Measurements from ENCODE around the gene SINHCAF. TPM values are rescaled to one million over a fixed set of nuclear protein-coding genes. Genes with fewer than 3 reads are reported as not detected.

SINHCAF gene
- total RNA-seq, 2 donors from 2014 or later: 162 to 190 TPM

GRCh38 chr12:31346267-31346666 lies 20.3 kb upstream of the SINHCAF start:
- Mint-ChIP-seq H3K9me3 (no peaks in the 10 kb centered on the region), H3K27ac (no peak overlapping the region), H3K36me3 (no peaks in the 10 kb centered on the region)
- DNase-seq (ENCODE audit: low spot score in 2 of 2): no peak
- no peak for ATAC-seq

- no peak for DNase-seq (ENCODE audit: low spot score in 2 of 2)
- Mint-ChIP-seq H3K36me3 (no peaks in the 10 kb centered on the region), H3K9me3 (no peaks in the 10 kb centered on the region), H3K27ac (peak overlapping the region in 1 of 2 donors; percentile 33)
- ATAC-seq: no peak
Observed at GRCh38 chr12:31343139-31343538, 17.2 kb upstream of the SINHCAF start.

GRCh38 chr12:31342286-31342685 lies 16.3 kb upstream of the SINHCAF start:
- no peaks in the 10 kb centered on the region for H3K36me3 Mint-ChIP-seq
- no peak for ATAC-seq
- no peak for DNase-seq (ENCODE audit: low spot score in 2 of 2)
- no peaks in the 10 kb centered on the region for H3K9me3 Mint-ChIP-seq
- H3K27ac Mint-ChIP-seq: peak overlapping the region in 1 of 2 donors; percentile 26

GRCh38 chr12:31339831-31340622 lies 14.1 kb upstream of the SINHCAF start:
- no peak overlapping the region for H3K27ac Mint-ChIP-seq
- no peaks in the 10 kb centered on the region for H3K36me3 Mint-ChIP-seq
- no peak for DNase-seq (ENCODE audit: low spot score in 2 of 2)
- ATAC-seq: no peak
- no peaks in the 10 kb centered on the region for H3K9me3 Mint-ChIP-seq

GRCh38 chr12:31337952-31338351 lies 12.0 kb upstream of the SINHCAF start:
- no peak for ATAC-seq
- H3K27ac Mint-ChIP-seq: no peak overlapping the region
- no peak for DNase-seq (ENCODE audit: low spot score in 2 of 2)
- no peaks in the 10 kb centered on the region for H3K36me3 Mint-ChIP-seq
- H3K9me3 Mint-ChIP-seq: no peaks in the 10 kb centered on the region

GRCh38 chr12:31331242-31331641 lies 5.3 kb upstream of the SINHCAF start:
- H3K9me3 Mint-ChIP-seq: no peaks in the 10 kb centered on the region
- DNase-seq (ENCODE audit: low spot score in 2 of 2) (no peak), ATAC-seq (no peak)
- H3K27ac Mint-ChIP-seq: no peak overlapping the region
- H3K36me3 Mint-ChIP-seq: peaks cover 0 to under 1% of the 10 kb centered on the region in 2 donors

- ATAC-seq (no peak), DNase-seq (ENCODE audit: low spot score in 2 of 2) (no peak)
- Mint-ChIP-seq H3K9me3 (no peaks in the 10 kb centered on the region), H3K36me3 (peaks cover 21 to 33% of the 10 kb centered on the region in 2 donors), H3K27ac (peak overlapping the region; percentile 36 to 97)
Observed at GRCh38 chr12:31326736-31327659, 1.0 kb upstream of the SINHCAF start.

- no peaks in the 10 kb centered on the region for H3K9me3 Mint-ChIP-seq
- no peak for DNase-seq (ENCODE audit: low spot score in 2 of 2)
- ATAC-seq: peak in 1 of 2 donors; percentile 5
- H3K27ac Mint-ChIP-seq: peak overlapping the region; percentile 97 to 99
- peaks cover 21 to 36% of the 10 kb centered on the region in 2 donors for H3K36me3 Mint-ChIP-seq
Observed at GRCh38 chr12:31325524-31325875, 450 bp downstream of the SINHCAF start.

GRCh38 chr12:31324845-31325523 lies 966 bp downstream of the SINHCAF start:
- Mint-ChIP-seq H3K9me3 (no peaks in the 10 kb centered on the region), H3K36me3 (peaks cover 21 to 36% of the 10 kb centered on the region in 2 donors), H3K27ac (peak overlapping the region; percentile 97)
- DNase-seq (ENCODE audit: low spot score in 2 of 2): peak; percentile 45 to 69
- peak in 1 of 2 donors; percentile 0 for ATAC-seq

- Mint-ChIP-seq H3K36me3 (peaks cover 21 to 36% of the 10 kb centered on the region in 2 donors), H3K27ac (peak overlapping the region; percentile 97), H3K9me3 (no peaks in the 10 kb centered on the region)
- peak; percentile 75 for DNase-seq (ENCODE audit: low spot score in 2 of 2)
- ATAC-seq: peak; percentile 47 to 62
Observed at GRCh38 chr12:31324116-31324844, 1.7 kb downstream of the SINHCAF start.

- peak overlapping the region; percentile 97 to 99 for H3K27ac Mint-ChIP-seq
- ATAC-seq (peak; percentile 30 to 50), DNase-seq (ENCODE audit: low spot score in 2 of 2) (peak in 1 of 2 donors; percentile 77)
- peaks cover 21 to 36% of the 10 kb centered on the region in 2 donors for H3K36me3 Mint-ChIP-seq
- H3K9me3 Mint-ChIP-seq: no peaks in the 10 kb centered on the region
Observed at GRCh38 chr12:31323391-31324115, 2.4 kb downstream of the SINHCAF start.

- H3K9me3 Mint-ChIP-seq: no peaks in the 10 kb centered on the region
- peak overlapping the region; percentile 97 to 99 for H3K27ac Mint-ChIP-seq
- peaks cover 21 to 36% of the 10 kb centered on the region in 2 donors for H3K36me3 Mint-ChIP-seq
- DNase-seq (ENCODE audit: low spot score in 2 of 2) (no peak), ATAC-seq (no peak)
Observed at GRCh38 chr12:31322801-31323207, 3.1 kb downstream of the SINHCAF start.

- no peaks in the 10 kb centered on the region for H3K9me3 Mint-ChIP-seq
- H3K27ac Mint-ChIP-seq: peak overlapping the region; percentile 97 to 99
- no peak for DNase-seq (ENCODE audit: low spot score in 2 of 2)
Observed at GRCh38 chr12:31321897-31322228, 4.1 kb downstream of the SINHCAF start.

GRCh38 chr12:31321186-31321896 lies 4.6 kb downstream of the SINHCAF start:
- H3K36me3 Mint-ChIP-seq: peaks cover 21 to 36% of the 10 kb centered on the region in 2 donors
- peak; percentile 19 to 27 for ATAC-seq

More at GRCh38 chr12:31321897-31322228, 4.1 kb downstream of the SINHCAF start:
- peaks cover 21 to 36% of the 10 kb centered on the region in 2 donors for H3K36me3 Mint-ChIP-seq
- ATAC-seq: no peak

GRCh38 chr12:31318657-31319269 lies 7.2 kb downstream of the SINHCAF start:
- DNase-seq (ENCODE audit: low spot score in 2 of 2): no peak
- ATAC-seq: no peak
- Mint-ChIP-seq H3K27ac (peak overlapping the region; percentile 97 to 99), H3K36me3 (peaks cover 4 to 33% of the 10 kb centered on the region in 2 donors), H3K9me3 (no peaks in the 10 kb centered on the region)

More at GRCh38 chr12:31321186-31321896, 4.6 kb downstream of the SINHCAF start:
- Mint-ChIP-seq H3K9me3 (no peaks in the 10 kb centered on the region), H3K27ac (peak overlapping the region; percentile 97 to 99)
- DNase-seq (ENCODE audit: low spot score in 2 of 2): no peak

Data from activated naive CD4-positive, alpha-beta T cell treated with anti-CD3 and anti-CD28 coated beads, Interleukin-2, amount 50 U/mL, for 72 hours (primary cell).